HT1080 (cell line): ENCODE measurements around the gene ORC6. TPM values are rescaled to one million over a fixed set of nuclear protein-coding genes. Genes with fewer than 3 reads are reported as not detected.
A peak's percentile ranks its signal among the peaks of the same experiment; 100 is the strongest.
"Not testable (repeated sequence)": the region's sequence is repeated elsewhere in the genome, so short reads cannot be mapped to it uniquely, and the experiment has no call there.

Source experiments
- DNase-seq: peaks from one replicate; pipeline ENCODE4 v3.0.0-alpha.2; 2015; ENCODE audit warnings: low read depth
- polyA plus RNA-seq, 2 experiments: library from polyadenylated mRNA; depleted of rRNA; stranded (reverse); fragments of >200 nt; gene quantifications; 2 replicates each; pipeline ENCODE4 v1.2.3, GENCODE V29; 2015
- total RNA-seq: library from RNA; depleted of rRNA; stranded (reverse); fragments of >200 nt; shearing (Covaris generic); gene quantifications from 2 replicates; pipeline ENCODE4 v1.2.3, GENCODE V29; 2014; rRNA removed

Gene ORC6, protein sequence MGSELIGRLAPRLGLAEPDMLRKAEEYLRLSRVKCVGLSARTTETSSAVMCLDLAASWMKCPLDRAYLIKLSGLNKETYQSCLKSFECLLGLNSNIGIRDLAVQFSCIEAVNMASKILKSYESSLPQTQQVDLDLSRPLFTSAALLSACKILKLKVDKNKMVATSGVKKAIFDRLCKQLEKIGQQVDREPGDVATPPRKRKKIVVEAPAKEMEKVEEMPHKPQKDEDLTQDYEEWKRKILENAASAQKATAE
- total RNA-seq: 44.9 and 47.7 TPM in 2 replicates
- polyA plus RNA-seq (2015; cell fraction: cytosol; rRNA removed): 32.1 and 33.9 TPM in 2 replicates
- 34.1 and 35.6 TPM in 2 replicates for polyA plus RNA-seq (2015; cell fraction: nucleus; rRNA removed)

DNA sequence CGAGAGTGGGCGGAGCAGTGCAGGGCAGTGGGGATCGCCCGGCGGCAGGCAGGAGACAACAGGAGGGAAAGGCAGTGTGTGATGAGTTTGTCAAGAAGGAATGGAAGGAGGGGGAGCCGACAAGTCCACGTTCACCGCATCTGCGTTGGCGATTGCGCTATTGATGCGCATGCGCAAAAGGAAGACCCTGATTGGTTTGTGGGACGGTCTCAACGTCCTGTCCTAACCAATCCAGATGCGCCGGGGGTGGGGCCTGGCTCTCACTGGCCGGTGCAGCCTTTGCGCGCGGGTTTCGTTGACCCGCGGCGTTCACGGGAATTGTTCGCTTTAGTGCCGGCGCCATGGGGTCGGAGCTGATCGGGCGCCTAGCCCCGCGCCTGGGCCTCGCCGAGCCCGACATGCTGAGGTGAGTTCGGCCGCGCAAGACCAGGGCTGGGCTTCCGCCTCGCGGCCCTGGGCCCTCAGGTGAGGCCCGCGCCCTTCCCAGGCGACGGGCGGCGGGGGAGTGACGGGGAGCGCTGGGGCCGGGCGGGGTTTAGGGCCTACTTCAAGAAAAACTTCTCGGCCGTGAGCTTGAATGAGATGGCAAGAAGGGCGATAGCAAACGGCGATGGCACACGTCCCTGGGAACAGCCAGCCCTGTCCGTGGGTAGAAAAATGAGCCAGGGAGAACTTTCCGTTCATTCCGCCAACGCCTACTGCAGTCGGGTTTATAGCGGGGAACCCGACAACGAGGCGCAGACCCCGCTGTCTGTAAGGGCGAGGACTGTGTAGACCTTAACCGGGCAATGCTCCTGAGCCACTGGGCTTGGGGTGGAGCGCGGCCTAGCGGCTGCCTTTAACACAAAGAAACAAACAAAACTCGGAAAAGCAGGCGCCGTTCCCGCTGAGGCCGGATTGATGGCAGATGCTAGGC is at the start of gene ORC6:
TSS of gene ORC6 (plus strand) at position 295 of the 916 bp plus-strand sequence. CDS start at position 342, 47 bp downstream.
- peak; percentile 92 for DNase-seq

DNA sequence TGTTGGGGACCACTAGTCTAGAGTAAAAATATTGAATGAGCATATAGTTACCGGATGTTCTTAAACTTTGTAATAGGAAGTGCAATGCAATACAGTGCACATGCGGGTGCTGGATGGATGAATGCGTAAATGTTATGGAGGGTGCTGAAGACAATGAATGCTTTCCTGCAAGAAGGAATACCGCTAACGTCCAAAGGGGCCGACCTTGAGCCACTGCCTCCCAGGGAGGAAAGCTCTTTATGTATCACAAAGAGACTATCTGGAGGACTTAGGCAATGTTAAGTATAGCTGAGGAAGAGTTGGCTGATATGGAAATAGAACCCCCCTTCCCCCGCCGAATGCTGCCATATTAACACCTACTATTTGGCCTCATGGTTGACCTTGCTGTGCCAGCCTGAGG is 40.8 kb upstream of the ORC6 start:
- no peak for DNase-seq

DNA sequence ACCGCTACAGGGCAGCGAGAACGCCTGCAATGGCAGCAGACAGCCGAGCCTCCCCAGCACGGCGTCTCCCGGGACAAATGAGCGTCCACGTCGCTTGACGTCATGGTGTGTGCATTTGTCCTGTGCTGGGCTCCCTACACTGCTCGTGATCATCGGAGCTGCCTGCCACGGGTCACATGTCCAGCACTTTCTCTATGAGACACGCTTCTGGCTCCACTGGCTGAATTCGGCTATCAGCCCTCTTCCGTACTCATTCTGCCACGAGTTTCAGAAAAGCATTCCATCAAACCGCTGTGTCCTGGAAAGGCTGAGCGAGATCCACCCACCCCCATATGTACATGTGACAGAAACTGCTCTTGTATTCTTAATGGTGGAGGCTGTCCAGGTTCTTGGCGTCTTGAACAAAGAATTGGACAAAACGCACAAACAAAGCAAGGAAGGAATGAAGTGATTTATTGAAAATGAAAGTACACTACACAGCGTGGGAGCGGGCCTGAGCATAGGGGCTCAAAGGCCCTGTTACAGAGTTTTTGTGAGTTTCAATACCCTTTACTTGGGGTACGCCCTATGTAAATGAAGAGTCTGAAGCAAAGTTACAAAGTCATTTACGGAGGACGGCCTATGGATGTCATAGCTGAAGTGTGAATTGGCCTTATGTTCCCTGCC is 39.7 kb upstream of the ORC6 start:
- DNase-seq: no peak

DNA sequence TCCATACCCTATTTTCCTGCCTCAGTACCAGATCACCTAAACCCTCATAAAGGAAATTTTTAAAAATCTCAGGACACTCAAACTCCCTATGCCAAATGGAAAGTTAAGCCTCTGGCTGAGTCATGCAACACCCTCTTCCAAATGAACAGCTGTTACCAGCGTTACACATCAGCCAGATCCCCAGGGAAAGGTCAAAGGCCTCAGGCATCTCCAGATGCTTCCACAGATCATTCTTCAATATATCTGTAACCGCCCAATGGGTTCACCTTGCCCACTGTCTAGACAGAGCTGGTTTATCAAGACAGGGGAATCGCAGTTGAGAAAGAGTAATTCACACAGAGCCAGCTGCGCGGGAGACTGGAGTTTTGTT is 39.2 kb upstream of the ORC6 start:
- no peak for DNase-seq

DNA sequence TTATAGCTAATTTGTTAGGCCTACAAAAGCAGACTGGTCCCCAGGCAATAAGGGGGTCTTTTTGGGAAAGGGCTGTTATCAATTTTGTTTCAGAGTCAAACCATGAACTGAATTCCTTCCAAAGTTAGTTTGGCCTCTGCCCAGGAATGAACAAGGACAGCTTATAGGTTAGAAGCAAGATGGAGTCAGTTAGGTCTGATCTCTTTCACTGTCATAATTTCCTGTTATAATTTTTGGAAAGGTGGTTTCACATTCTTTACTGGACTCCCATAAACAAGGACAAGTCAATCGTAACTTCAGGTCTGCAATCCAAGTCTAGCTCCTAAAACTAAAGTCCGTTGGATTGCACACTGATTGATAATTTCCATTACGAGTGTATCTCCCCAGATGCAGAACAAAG is 38.2 kb upstream of the ORC6 start:
- DNase-seq: no peak

DNA sequence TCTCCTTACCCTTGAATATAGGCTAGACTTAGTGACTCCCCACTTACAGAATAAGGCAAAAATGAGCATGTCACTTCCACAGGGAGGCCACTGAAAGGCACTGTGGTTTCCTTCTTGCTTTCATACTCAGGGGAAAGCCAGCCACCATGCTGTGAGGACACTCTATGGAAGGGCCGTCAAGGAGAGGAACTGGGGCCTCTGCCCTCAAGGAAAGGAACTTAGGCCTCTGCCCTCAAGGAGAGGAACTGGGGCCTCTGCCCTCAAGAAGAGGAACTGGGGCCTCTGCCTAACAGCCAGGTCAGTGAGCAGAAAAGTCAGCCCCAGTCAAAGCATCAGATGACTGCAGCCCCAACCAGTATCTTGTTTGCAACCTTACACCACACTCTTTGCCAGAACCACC is 30.5 kb upstream of the ORC6 start:
- DNase-seq: no peak

DNA sequence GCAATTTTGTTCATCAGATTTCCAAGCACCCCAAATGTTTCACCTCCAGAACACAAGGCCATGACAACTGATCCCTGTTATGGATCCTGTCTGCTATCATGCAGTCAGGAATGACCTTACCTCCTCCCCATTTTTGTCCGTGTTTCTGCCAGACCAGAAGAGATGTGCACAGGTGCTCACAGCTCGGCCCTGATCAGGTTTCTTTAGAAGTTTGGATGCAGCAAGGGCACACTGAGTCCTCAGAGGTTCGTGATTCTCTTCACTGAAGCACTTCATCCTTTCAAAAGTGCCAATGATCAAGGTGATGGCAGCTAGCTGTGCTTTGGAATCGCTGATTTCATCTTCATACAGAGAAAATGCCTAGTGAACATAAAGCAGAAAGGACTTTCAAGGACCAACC is 27.3 kb upstream of the ORC6 start:
- no peak for DNase-seq

DNA sequence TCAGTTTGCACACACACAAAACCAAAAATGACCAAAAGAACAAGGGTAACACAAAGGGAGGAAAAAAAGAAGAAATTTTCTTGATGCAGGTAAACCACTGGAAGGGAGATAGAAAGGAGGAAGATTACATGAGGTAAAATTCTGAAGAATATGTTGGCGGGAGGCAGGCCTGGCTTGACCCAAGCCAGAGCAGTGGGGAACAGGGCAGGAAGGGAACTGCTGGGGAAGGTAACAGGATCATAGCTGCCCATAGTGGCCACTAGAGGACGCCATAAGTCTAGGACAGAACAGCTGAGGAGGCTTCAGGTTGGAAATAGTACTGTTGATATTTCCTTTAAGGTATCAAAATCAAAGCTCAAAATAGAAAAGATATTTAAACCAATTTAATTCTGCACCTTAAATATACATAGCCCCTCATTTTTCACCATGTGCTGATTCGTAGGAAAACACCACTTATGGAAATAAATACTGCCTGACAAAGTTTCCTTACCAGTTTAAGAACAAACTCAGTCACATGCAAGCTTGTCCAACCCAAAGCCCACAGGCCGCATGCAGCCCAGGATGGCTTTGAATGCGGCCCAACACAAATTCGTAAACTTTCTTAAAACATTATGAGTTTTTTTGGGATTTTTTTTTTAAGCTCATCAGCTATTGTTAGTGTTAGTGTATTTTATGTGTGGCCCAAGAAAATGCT is 16.0 kb upstream of the ORC6 start:
- DNase-seq: peak; percentile 68

DNA sequence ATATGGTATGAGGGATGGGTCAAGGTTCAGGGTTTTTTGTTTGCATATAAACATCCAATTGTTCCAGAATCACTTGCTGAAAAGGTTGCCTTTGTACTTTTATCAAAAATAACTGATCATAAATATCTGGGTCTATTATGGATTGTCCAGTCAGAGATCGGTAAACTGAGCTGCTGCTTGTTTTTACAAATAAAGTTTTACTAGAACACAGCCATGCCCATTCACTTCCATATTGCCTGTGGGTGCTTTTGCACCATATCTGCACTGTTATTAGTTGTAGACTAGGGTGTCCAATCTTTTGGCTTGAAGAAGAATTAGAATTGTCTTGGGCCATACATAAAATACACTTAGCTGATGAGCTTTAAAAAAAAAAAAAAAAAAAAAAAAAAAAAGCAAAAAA is 11.5 kb upstream of the ORC6 start:
- not testable (repeated sequence) for DNase-seq

DNA sequence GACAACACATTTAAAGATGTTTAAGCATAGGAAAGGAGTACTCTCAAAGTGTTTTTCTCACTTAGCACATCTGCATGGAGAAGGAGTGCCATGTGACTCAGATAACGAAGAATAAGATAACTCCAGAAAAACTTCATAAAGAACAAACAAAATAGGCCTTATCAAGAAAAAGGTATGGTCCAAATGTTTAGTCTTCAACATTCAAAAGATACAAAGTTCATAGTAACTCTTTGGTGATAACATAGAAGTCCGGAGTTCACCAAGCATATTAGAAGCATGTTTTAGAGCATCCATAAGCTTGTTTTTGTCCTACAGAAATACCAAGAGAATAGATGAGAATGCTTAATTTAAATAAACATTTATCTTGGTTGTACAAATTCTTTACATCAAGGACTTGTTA is 7.6 kb upstream of the ORC6 start:
- DNase-seq: not testable (repeated sequence)

DNA sequence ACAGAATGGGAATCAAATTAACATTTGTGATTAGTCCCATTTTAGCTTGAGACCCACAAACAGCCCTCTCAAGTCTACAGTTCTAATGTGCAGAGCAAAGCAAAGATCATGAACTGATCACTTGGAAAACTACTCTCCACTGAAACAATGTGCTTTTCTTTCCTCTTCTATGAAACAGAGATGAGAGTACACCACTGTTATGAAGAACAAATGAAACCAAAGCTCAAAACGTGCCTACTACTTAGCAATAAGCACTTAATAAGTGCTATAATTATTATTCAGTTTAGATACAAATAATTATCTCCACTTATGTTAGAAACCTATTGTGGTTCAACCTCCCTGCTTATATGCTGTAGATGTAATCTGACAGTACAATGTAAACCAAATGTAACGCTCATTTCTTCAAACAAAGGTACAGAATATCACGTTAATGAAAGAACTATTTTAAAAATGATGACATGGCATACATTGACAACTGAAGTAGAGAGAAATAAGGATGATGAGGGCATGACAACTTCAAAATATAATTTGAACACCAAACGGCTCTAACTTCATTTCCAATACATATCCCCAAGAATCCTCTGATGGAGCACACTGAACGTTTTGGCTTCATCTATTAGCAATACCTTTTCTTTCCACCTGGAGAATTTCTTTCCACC is 2.5 kb upstream of the ORC6 start:
- no peak for DNase-seq

DNA sequence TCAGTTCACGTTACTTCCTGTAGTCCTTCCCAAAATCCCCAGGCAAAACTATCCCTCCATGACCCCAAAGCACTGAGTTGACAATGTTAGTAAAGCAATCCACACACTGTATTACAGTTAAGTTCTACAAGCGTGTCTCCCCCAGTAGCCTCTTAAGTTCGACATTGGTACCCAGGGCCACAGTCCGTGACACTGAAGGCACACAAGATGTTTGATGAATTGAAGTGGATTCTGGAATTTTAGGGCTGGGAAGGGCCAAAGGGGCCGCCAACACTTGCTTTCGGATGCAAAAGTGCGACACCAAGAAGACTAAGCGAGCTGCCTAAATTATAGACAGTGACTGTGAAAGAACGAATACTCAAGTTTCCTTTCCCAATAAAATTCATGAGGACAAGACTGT is 2.0 kb upstream of the ORC6 start:
- DNase-seq: no peak

DNA sequence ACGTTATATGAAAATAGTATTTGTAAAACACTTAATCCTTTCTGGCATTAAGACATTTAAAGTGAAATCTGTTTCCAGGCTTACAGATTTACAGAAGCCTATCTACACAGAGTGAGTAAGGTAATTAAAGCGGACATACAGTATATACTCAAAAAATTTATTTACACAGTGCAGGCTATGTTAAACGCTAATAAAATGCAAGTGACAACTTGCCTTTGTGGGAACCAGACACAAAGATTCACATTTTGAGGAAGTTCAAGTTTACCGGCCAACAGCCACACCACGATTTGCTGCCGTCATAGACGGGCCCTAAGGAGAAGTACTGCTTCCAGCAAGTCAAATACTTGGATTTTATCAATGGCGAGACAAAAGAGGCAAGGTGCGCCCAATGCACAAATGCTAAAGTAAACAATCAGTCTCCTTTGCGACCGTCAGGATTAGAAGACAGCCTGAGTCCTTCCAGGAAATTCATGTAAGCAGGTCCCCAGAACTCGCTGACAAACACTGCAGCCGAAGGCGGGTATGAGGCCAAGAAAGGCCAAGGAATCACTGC is 1.3 kb upstream of the ORC6 start:
- DNase-seq: no peak

DNA sequence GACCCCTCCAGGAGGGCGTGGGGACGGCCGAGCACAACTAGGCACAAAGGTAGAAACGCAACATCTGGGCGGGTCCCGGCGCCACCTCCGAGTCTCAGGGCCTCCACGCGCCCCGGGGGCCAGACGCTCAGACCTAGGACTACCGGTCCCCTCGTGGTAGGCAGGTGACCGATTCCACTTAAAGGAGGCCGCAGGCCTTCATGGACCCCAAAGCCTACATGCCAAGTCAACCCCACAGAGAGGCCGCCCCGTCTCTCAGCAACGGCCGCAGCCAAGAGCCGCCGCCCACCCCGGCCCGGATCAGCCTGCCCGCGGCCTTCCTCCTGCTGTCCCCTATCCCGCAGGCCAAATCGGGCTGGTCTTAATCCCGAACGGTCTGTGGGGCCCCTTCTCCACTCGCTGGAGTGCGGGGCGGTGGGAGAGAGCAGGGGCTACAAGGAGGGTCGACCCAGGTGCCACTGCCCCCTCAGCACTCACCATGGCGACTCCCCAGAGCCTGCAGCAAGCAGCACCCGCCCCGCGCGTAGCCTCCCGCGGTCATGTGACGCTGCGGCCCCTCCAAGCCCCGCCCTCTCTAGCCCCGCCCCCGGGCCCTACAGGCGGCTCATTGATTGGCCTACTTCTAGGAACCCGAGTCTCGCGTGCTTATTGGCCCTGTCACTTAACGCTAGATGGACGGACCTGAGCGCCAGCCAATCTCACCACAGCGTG is 650 bp upstream of the ORC6 start, which contains the start of gene VPS35:
TSS of gene VPS35 (minus strand) at position 525 of the 711 bp plus-strand sequence. CDS start at position 480, 45 bp downstream.
- DNase-seq: peak; percentile 95

DNA sequence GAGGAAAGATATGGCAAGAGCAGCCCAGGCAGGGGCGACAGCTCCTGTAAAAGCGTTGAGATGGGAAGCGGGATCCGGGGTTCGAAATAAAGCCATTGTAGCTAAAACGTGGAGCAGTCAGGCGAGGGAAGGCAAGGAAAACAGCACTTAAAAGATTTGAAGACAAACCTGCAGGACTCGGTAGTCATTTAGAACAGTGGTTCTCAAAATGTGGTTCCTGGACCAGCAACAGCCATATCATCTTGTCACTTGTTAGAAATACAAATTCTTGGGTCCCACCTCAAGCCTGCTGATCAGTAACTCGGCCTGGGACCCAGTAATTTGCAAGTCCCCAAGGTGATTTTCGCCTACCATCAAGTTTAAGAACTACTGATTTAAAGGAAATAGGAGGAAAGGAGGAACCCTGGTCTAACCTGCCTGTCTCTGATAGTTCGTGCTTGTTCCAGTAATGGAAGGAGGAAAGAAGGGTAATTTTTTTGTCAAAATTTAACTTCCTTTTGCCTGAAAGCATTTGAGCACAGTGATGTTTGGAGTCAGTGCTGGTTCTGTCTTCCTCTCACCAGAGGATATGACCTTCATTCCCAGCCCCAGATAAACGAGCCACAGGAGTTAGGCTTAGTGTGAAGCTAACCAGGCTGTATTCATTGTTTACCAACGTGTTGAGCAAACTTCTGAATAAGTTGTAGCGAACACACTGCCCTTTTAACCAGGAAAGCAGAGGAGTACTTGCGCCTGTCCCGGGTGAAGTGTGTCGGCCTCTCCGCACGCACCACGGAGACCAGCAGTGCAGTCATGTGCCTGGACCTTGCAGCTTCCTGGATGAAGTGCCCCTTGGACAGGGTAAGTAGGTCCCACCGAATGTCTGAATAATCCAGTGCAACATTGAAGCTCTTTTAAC is 1.1 kb downstream of the ORC6 start:
- DNase-seq: no peak

DNA sequence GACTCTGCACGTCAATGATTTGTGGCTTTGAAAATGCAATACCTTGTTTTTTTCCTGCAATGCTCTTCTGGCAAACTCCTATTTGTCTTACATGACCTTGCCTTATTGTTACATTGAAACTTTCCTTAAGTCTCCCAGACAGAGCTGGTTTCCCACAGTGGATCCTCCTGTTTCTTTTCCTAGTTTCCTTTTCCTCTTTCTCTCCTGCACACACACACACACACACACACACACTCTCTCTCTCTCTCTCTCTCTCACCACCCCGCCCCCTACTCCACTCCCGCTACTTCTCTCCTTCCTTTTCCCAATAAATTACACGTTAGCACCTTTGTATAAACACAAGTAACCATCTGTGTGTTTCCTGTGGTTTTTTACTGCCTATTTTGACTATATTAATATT is 2.3 kb downstream of the ORC6 start:
- no peak for DNase-seq

DNA sequence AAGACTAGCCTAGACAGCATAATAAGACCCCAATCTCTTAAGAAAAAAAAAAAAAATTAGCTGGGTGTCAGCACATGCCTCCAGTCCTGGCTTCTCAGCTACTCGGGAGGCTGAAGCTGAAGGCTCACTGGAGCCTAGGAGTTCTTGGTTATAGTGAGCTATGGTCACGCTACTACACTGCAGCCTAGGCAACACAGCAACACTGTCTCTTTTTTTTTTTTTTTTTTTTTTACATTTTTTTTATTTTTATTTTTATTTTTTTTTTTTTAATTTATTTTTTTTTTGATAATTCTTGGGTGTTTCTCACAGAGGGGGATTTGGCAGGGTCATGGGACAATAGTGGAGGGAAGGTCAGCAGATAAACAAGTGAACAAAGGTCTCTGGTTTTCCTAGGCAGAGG is 4.1 kb downstream of the ORC6 start:
- no peak for DNase-seq

DNA sequence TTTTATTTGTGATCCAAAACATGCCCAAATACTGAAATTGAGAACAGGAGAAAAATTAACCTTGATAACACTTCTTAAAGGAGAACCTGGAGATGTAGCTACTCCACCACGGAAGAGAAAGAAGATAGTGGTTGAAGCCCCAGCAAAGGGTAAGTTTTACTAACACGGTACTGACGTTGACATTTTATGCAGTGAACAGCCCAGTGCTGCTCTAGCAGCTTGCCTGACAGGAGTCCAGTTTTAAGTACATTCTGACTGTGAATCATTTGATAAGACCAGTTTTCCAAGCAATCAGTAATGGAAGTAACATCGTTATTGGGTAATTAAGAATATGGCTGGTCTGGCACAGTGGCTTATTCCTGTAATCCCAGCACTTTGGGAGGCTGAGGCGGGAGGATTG is 6.5 kb downstream of the ORC6 start:
- DNase-seq: no peak

DNA sequence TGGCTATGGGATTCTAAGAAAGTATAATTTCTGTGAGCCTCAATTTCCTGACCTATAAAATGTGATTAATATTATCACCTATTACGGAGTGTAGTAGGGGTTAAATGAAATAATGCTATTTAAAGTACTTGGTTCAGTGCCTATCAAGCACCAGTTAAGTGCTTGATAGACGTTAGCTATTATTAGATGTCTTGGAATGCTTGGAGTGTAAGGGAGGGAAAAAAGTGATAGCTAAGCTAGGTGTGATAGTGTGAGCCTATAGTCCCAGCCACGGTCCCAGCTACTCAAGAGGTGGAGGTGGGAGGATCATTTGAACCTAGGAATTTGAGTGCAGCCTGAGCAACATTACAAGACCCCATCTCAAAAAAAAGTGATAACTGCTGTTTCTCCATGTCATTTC is 7.5 kb downstream of the ORC6 start:
- DNase-seq: no peak
